ENCODE measurements around the gene WDR86. TPM values are rescaled to one million over a fixed set of nuclear protein-coding genes. Genes with fewer than 3 reads are reported as not detected.

Gene WDR86
- polyA plus RNA-seq, 1 donor (not counting 4 experiments of a cell fraction or from before 2014, with no cell fraction given), result not detected

GRCh38 chr7:151367284-151367683, 42.6 kb downstream of the WDR86 start:
- DNase-seq (ENCODE audit: low read depth, low spot score) (no peak), FAIRE-seq (no peak)
- Histone ChIP-seq H3K79me2 (ENCODE audit: control insufficient read depth, insufficient read depth, low read length) (no peaks in the 10 kb centered on the region), H4K20me1 (ENCODE audit: control insufficient read depth, extremely low read depth, insufficient read depth, low read length) (no peaks in the 10 kb centered on the region), H3K9me1 (ENCODE audit: control insufficient read depth, extremely low read depth, insufficient read depth, low read length) (no peaks in the 10 kb centered on the region), H3K9ac (ENCODE audit: control insufficient read depth, extremely low read depth, insufficient read depth, low read length) (no peak overlapping the region), H3K36me3 (ENCODE audit: control insufficient read depth in 2 of 2, extremely low read depth in 1 of 2, insufficient read depth in 2 of 2, low read length in 2 of 2) (peaks cover 4 to 5% of the 10 kb centered on the region in 2 experiments), H3K4me1 (ENCODE audit: control insufficient read depth, extremely low read depth, insufficient read depth, low read length) (no peaks in the 10 kb centered on the region), H3K27me3 (ENCODE audit: control insufficient read depth, extremely low read depth, insufficient read depth, low read length) (no peaks in the 10 kb centered on the region), H3K9me3 (ENCODE audit: control insufficient read depth, low read depth, low read length) (no peaks in the 10 kb centered on the region), H2AFZ (ENCODE audit: control insufficient read depth, low read length) (no peak overlapping the region), H3K4me2 (ENCODE audit: control insufficient read depth, extremely low read depth, insufficient read depth, low read depth, low read length) (no peak overlapping the region), H3K27ac (ENCODE audit: control insufficient read depth, insufficient read depth, low read length) (no peak overlapping the region), H3K4me3 (ENCODE audit: control insufficient read depth in 2 of 3, extremely low read depth in 1 of 3, insufficient read depth in 2 of 3, low read depth in 1 of 3, low read length in 3 of 3) (no peak overlapping the region)
- TF ChIP-seq CTCF (optimal IDR thresholded peaks at IDR 0.05 in 1 of 3, IDR thresholded peaks at IDR 0.05 in 1 of 3, conservative IDR thresholded peaks at IDR 0.05 in 1 of 3; ENCODE audit: extremely low read depth in 1 of 3, insufficient read depth in 2 of 3, low read length in 3 of 3), result no peak
- TF ChIP-seq EZH2 (IDR thresholded peaks at IDR 0.05; ENCODE audit: low read length), result no peak
- dilution Hi-C loops (cut with MboI; ENCODE audit: extremely low pct_ligation_motif_present, low sequenced_read_pairs), result no loop called here

GRCh38 chr7:151366880-151367222, 43.0 kb downstream of the WDR86 start:
- H3K36me3 ChIP-seq (ENCODE audit: control insufficient read depth in 2 of 2, extremely low read depth in 1 of 2, insufficient read depth in 2 of 2, low read length in 2 of 2), result peaks cover 4 to 5% of the 10 kb centered on the region in 2 experiments
- TF ChIP-seq CTCF (optimal IDR thresholded peaks at IDR 0.05 in 1 of 3, IDR thresholded peaks at IDR 0.05 in 1 of 3, conservative IDR thresholded peaks at IDR 0.05 in 1 of 3; ENCODE audit: extremely low read depth in 1 of 3, insufficient read depth in 2 of 3, low read length in 3 of 3) (no peak), EZH2 (IDR thresholded peaks at IDR 0.05; ENCODE audit: low read length) (no peak)
- FAIRE-seq, result no peak
- no peak overlapping the region for H3K9ac ChIP-seq (ENCODE audit: control insufficient read depth, extremely low read depth, insufficient read depth, low read length)
- DNase-seq (ENCODE audit: low read depth, low spot score), result no peak
- no peak overlapping the region for H3K27ac ChIP-seq (ENCODE audit: control insufficient read depth, insufficient read depth, low read length)
- no peaks in the 10 kb centered on the region for H3K9me3 ChIP-seq (ENCODE audit: control insufficient read depth, low read depth, low read length)
- no peaks in the 10 kb centered on the region for H3K27me3 ChIP-seq (ENCODE audit: control insufficient read depth, extremely low read depth, insufficient read depth, low read length)
- no peaks in the 10 kb centered on the region for H3K79me2 ChIP-seq (ENCODE audit: control insufficient read depth, insufficient read depth, low read length)
- H3K4me3 ChIP-seq (ENCODE audit: control insufficient read depth in 2 of 3, extremely low read depth in 1 of 3, insufficient read depth in 2 of 3, low read depth in 1 of 3, low read length in 3 of 3), result no peak overlapping the region
- no peaks in the 10 kb centered on the region for H3K9me1 ChIP-seq (ENCODE audit: control insufficient read depth, extremely low read depth, insufficient read depth, low read length)
- H4K20me1 ChIP-seq (ENCODE audit: control insufficient read depth, extremely low read depth, insufficient read depth, low read length), result no peaks in the 10 kb centered on the region
- H3K4me1 ChIP-seq (ENCODE audit: control insufficient read depth, extremely low read depth, insufficient read depth, low read length), result no peaks in the 10 kb centered on the region
- H3K4me2 ChIP-seq (ENCODE audit: control insufficient read depth, extremely low read depth, insufficient read depth, low read depth, low read length), result no peak overlapping the region
- no peak overlapping the region for H2AFZ ChIP-seq (ENCODE audit: control insufficient read depth, low read length)
- dilution Hi-C loops (cut with MboI; ENCODE audit: extremely low pct_ligation_motif_present, low sequenced_read_pairs), result no loop called here
